GM21447 (cell line): ENCODE data around the gene C2orf42.
"Not testable (repeated sequence)": the region's sequence is repeated elsewhere in the genome, so short reads cannot be mapped to it uniquely, and the experiment has no call there.

Source experiments
- ATAC-seq: cut with Tn5 transposase; IDR thresholded peaks from one replicate; pipeline ENCODE4 v1.9.1; 2021; ENCODE audit not compliant: unreplicated experiment

C2orf42 gene

DNA sequence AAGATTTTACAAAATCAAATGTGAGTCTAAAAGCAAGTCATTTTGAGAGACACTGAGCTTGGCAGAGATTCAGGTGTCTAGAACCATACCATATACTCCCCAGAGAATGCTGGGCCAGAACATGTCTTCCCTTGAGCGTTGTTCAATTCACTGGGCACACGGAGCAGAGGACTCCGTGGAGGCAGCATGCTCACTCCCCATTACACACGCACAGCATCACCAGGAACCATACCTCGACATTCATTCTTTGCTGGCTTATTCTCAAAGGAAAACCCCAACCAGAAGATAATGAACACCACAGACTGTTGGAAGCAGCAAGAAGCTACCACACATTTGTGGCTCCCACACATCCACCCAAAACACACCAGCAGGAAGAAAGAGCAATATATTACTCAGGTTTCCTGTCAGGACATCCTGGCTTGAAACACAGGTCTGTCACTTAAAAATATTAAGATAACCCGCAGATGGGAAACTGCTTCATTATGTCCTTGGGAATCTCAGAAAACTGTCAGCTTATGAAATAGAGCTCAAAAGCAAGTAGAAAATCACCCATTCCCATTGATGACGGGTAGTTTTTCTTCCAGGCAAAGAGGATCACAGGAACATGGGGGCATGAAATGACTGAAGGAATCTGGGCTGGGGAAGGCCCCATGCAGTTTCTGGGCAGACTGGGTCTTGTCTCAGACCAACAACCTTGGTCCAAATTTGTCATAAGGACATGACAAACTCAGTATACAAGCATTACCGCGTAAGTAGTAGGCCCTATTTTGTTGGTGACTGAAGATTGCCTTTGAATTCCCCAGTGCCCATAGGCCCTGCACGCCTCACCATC, 57.1 kb downstream of the C2orf42 start:
- ATAC-seq, result no peak

DNA sequence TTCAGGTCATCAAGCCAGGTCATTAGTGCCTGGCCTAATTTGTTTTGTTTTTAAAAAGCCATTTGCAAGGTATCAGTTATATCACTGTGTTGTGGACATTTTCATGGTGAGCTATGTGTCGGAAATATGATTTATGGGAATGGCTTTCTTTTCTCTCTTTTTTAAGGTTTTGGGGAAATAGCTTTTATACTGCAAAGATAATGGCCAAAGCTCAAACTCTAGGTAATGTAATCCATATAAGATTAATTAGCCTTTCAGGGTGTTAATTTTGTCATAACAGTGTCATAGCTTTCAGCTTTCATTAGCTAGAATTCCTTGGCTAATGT, 57.7 kb downstream of the C2orf42 start:
- ATAC-seq, result no peak

DNA sequence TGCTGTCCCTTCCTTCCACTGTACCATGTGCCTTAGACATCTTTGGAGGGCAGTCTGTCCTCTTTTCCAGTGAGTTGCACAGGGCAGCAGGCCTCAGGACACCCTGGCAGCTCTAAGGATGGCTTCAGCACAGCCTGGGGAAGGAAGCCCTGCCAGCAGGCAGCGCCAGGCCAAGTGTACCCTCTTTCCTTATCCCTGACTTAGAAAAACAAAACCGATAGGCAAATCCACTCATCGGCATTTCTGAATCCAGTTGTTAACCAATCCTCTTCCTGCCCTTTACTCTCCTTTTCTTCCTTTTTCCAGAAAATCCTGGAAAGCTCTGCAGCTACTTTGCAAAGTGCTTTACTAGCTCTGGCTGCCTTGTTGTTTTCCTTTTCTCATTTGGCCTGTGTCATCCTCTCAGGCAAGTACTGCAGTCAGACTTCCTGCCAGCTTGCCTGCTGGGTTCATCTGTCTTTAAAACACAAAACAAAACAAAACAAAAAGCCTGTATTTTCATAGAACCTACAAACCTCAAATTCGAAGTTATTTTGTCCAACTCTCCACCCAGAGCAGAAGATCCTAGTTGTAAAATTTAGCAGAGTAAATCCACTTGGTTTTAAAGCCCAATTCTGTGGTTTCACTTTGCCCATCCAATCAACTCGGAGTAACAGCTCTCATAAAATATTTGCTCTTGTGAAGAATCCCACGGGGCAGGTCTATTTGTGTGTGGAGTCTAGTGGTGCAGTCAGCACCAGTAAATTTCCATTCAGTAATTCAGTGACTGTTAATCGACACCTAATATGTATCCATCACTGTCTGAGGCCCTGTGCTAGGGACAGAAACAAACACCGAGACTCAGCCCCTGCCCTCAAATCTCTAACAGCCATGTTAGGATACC, 58.3 kb downstream of the C2orf42 start:
- ATAC-seq, result peak; percentile 44

DNA sequence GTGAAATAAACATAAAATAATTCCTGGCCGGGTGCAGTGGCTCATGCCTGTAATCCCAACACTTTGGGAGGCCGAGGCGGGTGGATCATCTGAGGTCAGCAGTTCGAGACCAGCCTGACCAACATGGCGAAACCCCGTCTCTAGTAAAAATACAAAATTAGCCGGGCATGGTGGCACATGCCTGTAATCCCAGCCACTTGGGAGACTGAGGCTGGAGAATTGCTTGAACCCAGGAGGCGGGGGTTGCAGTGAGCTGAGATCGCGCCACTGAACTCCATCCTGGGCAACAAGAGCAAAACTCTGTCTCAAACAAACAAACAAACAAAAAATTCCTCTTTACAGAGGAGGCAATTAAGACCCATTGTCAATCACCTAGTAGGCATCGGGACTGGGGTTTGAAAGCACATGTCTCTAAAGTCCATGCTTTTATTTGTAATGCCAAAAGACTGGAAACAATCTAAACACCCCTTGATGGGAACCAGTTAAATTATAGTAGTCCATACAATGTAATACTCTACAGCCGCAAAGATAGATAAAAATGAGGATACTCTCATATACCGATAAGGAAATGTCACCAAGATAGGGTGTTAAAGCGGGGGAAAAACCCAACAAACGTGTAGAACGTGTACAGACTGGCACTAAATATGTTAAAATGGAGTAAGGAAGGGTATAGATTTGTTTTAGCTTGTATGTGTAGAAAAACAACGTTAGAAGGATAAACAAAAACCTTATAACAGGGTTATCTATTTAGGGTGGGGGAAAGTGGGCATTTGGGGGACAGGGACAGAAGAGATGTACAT, 59.3 kb downstream of the C2orf42 start:
- ATAC-seq, result not testable (repeated sequence)

DNA sequence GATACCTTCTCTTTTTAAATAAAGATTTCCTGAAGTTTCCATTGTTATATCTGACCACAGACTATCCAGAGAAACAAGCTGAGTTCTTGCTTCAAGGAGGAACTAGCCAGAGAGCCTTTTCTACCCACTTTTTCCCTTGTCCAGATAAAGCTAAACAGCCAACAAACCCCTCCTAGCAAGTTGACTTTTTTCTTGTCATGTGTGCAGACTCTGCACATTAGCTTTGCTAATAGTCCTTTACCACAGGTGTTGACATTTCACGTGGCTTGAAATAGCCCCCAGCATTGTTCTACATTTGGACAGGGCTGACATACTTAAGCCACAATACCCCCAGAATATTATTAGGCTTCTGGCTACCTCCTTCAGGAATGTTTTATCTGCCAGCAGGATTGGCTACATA, 62.8 kb downstream of the C2orf42 start:
- ATAC-seq, result no peak

DNA sequence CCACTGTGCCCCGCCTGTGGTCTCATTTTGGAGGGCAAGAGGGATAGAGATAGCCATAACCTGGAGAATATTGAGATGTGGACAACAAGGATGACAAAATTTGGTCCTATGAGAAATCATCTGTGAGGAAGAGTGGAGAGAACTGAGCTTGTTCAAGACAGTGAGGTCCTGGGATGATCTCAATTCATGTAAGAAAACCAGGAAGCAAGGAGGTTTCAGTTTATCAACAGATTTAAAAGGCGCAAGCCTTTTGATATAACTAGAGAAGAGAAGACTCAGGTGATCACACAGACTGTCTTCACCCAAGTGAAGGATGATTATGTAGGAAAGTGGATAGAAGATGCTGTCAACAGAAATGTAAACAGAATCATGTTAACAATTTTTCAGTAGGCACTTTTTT, 64.4 kb downstream of the C2orf42 start:
- ATAC-seq, result no peak

DNA sequence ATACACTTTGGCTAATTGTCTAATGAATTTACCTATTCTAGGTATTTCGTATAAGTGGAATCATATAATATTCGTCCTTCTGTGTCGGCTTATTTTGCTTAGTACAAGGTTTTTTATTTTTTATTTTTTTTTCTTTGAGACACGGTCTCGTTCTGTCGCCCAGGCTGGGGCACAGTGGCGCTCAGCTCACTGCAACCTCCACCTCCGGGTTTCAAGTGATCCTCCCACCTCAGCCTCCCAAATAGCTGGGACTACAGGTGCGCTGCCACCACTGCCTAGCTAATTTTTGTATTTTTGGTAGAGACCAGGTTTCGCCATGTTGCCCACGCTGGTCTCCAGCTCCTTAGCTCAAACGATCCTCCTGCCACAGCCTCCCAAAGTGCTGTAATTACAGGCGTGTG, 65.3 kb downstream of the C2orf42 start:
- no peak for ATAC-seq

DNA sequence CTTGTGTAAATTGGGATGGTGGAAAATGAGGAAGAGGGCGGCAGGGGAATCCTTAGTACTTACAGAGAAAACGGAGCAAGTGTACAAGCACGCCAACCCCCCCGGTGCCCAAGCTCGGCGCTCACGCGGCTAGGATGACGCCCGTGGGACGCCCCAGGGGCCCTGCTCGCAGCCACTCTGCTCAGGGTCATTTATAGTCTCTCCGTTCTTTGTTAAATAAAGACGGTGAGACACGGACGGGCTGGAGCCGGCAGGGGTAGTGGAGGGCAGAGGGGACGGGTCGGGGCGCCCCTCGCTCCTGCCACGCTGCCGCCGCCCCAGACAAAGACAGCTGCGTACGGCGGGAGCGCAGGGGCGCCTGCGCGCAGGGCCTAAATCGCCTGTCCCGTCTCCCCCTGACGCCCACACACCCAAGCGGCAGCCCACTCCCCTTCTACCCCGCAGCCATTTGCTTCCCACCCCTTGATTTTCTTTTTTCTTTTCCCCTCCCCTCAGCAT, 65.8 kb downstream of the C2orf42 start:
- no peak for ATAC-seq

DNA sequence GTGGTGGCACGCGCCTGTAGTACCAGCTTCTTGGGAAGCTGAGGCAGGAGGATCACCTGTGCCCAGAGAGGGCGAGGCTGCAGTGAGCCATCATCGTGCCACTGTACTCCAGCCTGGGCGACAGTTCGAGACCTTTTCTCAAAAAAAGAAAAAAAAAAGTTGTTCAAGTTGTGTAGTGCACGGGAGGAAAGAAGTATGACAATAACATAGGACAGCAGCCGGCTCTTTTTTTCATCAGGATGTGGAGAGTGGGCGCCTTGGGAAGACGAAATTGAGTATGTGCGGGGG, 67.0 kb downstream of the C2orf42 start:
- ATAC-seq, result no peak

DNA sequence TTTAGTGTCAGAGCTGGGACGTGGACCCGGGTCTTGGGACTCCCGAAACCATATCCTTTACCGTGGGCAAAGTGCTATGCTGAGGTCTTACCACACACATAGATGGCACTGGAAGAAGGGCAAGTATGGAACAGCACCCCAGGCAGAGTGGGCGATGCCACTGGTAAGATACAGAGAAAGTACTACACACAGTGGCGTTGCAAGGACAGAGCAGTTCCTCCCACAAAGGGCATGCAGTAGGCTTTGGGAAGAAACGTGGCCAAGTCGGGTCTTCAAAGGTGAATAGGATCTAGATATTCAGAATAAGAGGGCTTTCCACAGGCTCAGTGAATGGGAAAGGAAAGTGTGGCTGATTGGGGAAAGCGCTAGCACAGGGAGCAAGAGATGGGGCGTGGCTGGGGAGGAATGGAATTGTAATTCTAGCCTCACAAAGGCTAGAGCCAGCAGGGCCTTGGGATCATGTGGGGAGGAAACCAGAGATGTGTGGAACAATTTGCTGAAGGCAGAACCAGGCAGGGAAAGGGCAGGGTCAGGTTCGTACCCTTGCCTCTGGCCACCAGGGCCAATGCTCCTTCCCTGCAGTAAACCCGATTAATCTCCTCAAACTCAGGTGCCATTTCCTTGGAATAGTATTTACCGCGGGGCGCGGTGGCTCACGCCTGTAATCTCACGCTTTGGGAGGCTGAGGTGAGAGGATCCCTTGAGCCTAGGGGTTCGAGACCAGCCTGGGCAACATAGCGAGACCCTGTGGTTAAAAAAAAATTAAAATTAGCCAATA, 67.6 kb downstream of the C2orf42 start:
- ATAC-seq, result no peak

DNA sequence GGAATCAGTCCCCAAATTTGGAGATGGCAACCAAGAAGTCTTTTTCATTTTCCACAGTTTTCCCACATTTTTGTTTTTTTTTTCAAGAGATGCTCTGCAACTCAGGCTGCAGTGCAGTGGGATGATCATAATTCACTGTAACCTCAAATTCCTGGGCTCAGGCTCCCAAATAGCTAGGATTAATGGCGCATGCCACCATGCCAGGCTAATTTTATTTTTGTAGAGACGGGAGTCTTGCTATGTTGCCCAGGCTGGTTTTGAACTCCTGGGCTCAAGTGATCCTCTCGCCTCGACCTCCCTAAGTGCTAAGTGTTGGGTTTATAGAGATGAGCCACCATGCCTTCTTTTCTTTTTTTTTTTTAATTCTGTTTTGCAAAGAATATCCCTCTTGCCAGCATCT, 68.3 kb downstream of the C2orf42 start:
- no peak for ATAC-seq

DNA sequence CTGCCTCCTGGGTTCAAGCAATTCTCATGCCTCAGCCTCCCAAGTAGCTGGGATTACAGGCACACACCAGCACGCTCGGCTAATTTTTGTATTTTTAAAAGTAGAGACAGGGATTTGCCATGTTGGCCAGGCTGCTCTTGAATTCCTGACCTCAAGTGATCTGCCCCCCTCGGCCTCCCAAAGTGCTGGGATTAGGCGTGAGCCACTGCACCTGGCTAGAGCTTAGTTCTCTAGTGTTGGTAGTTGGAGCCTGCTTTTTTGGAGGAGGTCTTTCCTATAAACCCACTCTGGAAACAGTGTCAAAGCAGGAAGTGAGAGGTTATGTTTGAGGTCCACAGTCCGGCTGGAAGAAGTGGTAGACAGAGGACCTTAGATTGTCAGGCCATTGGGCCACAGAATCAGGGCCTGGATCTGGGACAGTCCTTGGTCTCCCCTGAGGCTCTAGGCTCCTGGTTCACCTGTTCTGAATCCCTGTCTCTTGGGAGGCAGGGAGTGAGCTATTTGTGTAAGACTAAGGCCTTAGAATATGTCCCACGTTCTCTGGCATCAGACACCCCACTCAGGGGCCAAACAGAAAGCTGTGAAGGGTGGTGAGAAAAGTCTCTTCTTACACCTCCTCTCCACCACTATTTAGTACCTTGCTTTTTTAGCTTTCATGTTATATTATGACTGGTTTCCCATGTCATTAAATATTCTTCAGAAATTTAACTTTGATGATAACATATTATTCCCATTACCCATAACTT, 69.0 kb downstream of the C2orf42 start:
- no peak for ATAC-seq

DNA sequence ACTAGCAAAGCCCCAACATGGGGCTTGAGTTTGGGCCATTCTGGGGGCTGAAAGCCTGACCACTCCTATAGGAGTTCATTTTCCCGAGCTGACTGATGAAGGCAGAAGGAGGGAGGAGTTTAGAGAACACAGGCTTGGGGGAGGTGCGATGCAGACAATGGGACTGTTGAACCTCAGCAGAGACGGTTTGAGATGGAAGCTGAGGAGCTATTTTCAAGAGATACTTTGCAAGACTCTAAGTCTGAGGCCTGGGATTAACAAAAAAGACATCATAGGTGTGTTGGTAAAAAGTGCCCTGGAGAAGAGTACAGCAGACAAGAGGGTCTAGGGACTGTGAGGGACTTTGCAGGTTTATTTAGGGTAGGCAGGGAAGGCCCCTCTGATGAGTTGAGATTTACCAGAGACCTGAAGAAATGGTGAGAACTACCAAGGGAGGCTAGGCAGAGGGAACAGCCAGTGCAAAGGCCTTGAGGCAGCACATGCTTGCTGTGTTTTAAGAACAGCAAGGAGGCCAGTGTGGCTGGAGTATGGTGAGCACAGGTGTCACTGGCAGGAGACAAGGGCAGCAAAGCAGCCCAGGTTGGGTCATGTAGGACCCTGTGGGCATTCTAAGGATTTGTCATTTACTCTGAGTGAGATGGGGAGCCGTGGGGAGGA, 71.9 kb downstream of the C2orf42 start:
- ATAC-seq, result no peak

DNA sequence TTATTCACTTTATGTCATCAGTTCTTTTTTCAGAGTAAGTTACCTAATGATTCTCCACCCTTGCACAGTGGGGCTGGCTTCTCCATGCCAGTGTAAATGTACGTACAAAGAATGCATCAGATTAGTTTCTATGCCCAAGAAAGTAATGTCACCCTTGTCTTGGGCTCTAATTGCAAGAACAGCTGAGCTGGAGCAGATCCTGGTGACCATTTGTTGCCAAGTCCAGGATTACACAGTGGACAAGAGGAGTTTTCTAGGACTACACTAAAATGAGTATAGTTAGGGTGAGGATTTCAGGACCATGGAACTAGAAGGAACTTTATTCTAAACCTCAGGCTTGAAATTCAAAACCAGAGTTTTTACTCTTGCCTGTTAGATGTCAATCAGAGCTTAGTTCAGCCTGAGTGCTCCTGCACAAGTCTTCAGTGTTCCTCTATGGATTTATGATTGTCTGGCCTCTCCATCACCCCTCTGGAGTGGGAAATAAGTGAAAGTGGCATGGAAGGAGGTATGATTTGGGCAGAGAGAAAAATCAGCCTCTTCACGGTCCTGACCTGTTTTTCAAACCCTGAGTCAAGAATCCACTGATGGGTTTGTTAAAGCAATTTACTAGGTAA, 73.8 kb downstream of the C2orf42 start:
- ATAC-seq, result no peak

DNA sequence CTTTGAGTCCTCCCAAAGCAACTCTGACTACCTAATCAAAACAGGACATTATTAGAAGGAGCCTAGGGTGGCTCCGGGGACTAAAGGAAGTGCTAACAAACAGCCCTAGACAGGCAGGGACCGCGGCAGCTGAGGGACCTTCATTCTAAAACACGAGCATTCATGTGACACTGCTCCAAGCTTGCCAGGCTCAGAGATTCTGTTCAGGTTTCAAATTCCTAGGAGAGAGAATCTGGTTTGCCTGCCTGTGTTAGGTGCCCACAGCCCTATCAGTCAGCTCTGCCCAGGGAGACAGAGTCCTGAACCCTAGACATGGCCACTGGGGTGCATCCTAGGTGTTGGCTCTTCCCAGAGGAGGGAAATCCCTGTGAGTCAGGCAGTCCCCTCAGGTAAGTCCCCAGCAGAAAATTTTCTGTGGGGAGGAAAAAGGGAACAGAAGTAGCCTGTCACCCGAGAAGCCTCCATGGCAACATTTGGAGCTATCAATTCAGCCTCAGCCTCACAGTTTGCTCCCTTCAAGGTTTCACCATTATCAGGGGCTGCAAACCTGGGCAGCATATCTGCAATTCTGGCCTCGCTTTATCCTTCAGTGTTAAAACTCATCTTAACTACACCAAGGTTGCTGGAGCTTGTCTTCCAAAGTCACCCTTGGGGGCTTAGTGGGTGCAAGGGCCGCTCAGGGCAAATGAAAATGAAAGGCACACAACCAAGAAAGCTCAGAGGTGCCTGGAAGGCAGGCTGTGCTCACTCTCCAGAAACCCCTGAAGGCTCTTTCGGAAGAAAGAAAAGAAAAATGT, 75.0 kb downstream of the C2orf42 start:
- peak; percentile 61 for ATAC-seq

DNA sequence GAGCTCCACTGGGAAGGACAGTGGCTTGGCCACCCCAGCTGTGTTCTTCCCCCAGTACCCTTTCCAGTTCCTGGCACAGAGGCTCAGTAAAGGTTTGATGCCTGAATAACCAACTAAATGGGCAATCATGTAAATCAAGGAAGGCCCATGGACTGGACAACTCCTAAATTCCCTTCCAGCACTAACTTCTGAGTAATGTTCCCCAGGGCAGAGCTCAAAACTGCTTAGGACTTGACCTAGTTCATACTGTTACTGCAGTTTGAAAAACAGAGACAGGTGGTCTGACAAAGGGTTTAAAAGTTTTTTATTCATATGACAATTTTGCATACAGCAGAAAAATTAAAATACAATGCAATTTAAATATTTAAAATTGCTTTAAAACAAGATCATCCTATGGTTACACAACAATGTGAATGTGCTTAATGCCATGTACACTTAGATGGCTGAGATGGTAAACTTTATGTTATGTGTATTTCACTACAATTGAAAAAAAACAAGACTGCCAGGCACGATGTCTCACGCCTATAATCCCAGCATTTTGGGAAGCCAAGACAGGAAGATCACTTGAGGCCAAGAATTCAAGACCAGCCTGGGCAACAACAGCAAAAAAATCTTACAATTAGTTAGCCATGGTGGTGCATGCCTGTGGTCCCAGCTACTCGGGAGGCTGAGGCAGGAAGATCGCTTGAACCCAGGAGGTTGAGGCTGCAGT, 77.3 kb downstream of the C2orf42 start:
- no peak for ATAC-seq

DNA sequence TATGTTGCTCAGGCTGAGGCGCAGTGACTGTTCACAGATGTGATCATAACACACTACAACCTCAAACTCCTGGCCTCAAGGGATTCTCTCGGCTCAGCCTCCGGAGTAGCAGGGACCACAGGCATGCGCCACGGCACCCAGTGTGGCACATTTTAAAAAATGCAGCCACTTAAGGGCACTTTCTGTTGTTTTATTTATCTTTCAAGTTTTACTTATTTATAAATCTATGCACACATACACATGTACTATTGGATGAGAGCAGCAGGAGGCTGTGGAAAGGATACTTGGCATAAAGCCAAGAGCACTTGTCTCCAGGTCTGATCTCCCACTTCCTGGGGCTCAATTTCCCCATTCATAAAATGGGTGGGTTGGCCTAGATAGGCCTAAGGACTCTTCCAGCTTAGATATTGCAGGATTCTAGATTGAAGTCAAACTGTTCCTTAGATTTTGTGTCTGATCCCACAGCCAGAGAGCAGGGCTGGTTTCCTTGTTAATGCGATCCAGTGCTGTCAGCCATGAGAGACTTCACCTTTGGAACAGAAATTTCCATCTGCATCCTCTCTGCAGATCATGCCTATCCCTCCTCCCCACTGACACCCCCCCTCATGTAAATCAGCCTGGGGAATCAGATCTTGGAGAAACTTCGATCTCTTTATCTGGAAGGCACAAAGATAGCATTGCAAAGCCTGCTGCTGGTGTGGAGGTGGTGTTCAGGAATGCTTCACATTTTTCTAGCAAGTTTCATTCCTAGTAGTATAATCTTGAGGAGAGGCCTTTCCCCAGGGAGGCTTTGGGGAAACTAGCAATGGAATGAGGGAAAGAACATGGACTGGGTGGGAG, 78.8 kb downstream of the C2orf42 start:
- ATAC-seq, result no peak
